GM23248 (cell line): ENCODE results near the gene GRPEL1.

Experiments
- EZH2 ChIP-seq: fragments of 200-600 bp; sonication (generic); IDR thresholded peaks from 2 replicates; pipeline ENCODE4 v1.6.1; 2018; ENCODE audit warnings: antibody characterized with exemption, mild to moderate bottlenecking; ENCODE audit not compliant: insufficient read depth, poor library complexity, severe bottlenecking
- EZH2phosphoT487 ChIP-seq: fragments of 200-600 bp; sonication (generic); IDR thresholded peaks from 2 replicates; pipeline ENCODE4 v1.6.1; 2018; ENCODE audit warnings: antibody characterized with exemption, moderate library complexity, mild to moderate bottlenecking, low read depth; ENCODE audit not compliant: insufficient read depth

DNA sequence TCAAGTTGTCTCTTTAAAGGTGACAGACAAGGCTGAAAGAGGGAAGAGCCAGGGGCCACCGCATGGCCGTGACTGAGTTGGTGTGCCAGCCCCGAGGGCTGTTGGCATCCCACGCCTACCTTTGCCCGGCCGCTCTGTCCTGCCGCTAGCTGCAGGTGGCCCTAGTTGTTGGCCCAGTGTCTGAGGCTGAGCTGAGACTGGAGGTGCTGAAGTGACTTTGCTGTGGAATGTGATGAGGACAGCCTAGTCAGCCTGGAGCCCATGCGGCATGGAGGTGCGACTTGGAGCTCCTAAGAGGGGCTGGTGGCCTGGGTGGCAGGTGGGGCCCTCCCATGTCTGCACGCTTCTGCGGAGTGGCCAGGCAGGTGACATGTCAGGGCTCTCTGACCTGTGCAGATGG is 18.1 kb downstream of the GRPEL1 start:
- TF ChIP-seq EZH2 (no peak), EZH2phosphoT487 (no peak)
